Right lobe of liver (tissue), 6 donors: ENCODE data around the gene DMKN. TPM values are rescaled to one million over a fixed set of nuclear protein-coding genes. Genes with fewer than 3 reads are reported as not detected.

Experiments
- ATAC-seq, 4 donors: fragments of 200-7000 bp; cut with Tn5 transposase; one replicate each; pipeline ENCODE4 v1.9.1; 2020; ENCODE audit warnings: mild to moderate bottlenecking in 4 of 4, moderate library complexity in 4 of 4
- DNase-seq, 3 donors: peaks; one replicate each; pipeline ENCODE4 v3.0.0-alpha.2; 2020
- H3K27ac ChIP-seq, 3 donors: fragments of 200-600 bp; one replicate each; pipeline ENCODE4 v1.8.0; 2022
- H3K27me3 ChIP-seq, 2 donors: fragments of 200-600 bp; one replicate each; pipeline ENCODE4 v1.8.0; 2022
- H3K36me3 ChIP-seq, 4 donors: fragments of 200-600 bp; sonication (generic) in 1 of 4; one replicate each; pipeline versions ENCODE4 v1.5.1 to v1.8.0; 2017 to 2022; ENCODE audit warnings: control low read depth in 1 of 4
- H3K4me1 ChIP-seq, 4 donors: fragments of 200-600 bp; sonication (generic) in 1 of 4; one replicate each; pipeline versions ENCODE4 v1.5.1 to v1.8.0; 2017 to 2022; ENCODE audit warnings: control low read depth in 1 of 4
- H3K4me3 ChIP-seq, 3 donors: fragments of 200-600 bp; one replicate each; pipeline ENCODE4 v1.8.0; 2022
- H3K9me3 ChIP-seq, 4 donors: fragments of 200-600 bp; sonication (generic) in 1 of 4; one replicate each; pipeline versions ENCODE4 v1.5.1 to v1.8.0; 2017 to 2022; ENCODE audit warnings: control low read depth in 1 of 4
- CTCF ChIP-seq, 4 donors: fragments of 200-600 bp in 3 of 4; fragments of 450-650 bp in 1 of 4; IDR thresholded peaks; one replicate each; pipeline versions ENCODE4 v1.5.1 to v1.8.0; 2016 to 2022; ENCODE audit warnings: antibody characterized with exemption in 4 of 4, mild to moderate bottlenecking in 2 of 4
- POLR2A ChIP-seq: fragments of 450-650 bp; IDR thresholded peaks from one replicate; pipeline ENCODE4 v1.6.1; 2017; ENCODE audit warnings: antibody characterized with exemption, mild to moderate bottlenecking
- WGBS: methylation state at CpG from one replicate; pipeline ENCODE4 v1.1.6; 2018; ENCODE audit warnings: low coverage, low lambda C conversion rate; ENCODE audit not compliant: insufficient coverage; ENCODE audit errors: missing lambda C conversion rate; 5-methylcytosine and 5-hydroxymethylcytosine counted together
- intact Hi-C, 2 donors: fragments of 100-400 bp; cut with DNase I; formaldehyde crosslinking; loops; one replicate each; pipeline versions ENCODE4 v1.11.2 to v1.14.1; 2022
- total RNA-seq, 6 experiments: library from RNA; depleted of rRNA in 2 of 6; stranded (reverse); fragments of >200 nt in 2 of 6; fragmentation: NEBNext Ultra II Directional in 3 of 6; extraction: Animal tissue kit (Norgen Biotek cat#: 25700) in 3 of 6; gene quantifications; one replicate each; pipeline versions ENCODE4 v1.1.0 to v1.2.4, GENCODE V29; 2016 to 2023
- donor health status: DM: no; HTN: yes; CAD: no.
- donor health status: DM: no; HTN: no; CAD: no.
- donor health status: DM: no; HTN: no; CAD: no.
- donor health status: DM: no; HTN: yes; CAD: no.
- donor health status: DM: no; HTN: yes; CAD: no.

DMKN gene
- total RNA-seq, 6 experiments from 2014 or later = 1.0 to 4.0 (median 2.0) TPM

GRCh38 chr19:35509018-35509652, 4.3 kb downstream of the DMKN start:
- ATAC-seq (peak in 3 of 4 donors; percentile 28 to 29 (median 29)), DNase-seq (no peak)
- Histone ChIP-seq H3K27ac (no peak overlapping the region), H3K4me3 (no peak overlapping the region), H3K36me3 (no peaks in the 10 kb centered on the region), H3K9me3 (no peaks in the 10 kb centered on the region), H3K27me3 (no peaks in the 10 kb centered on the region), H3K4me1 (peaks cover 0 to 10% (median 0%) of the 10 kb centered on the region in 4 donors)
- no peak for TF ChIP-seq CTCF (IDR thresholded peaks at IDR 0.05)
- WGBS = 31% methylated on average over 12 of the region's 12 CpGs
- intact Hi-C loops = no loop called here

- no peaks in the 10 kb centered on the region for H3K9me3 ChIP-seq
- intact Hi-C loops = no loop called here
- no peak for DNase-seq
- H3K27me3 ChIP-seq = no peaks in the 10 kb centered on the region
- H3K27ac ChIP-seq = no peak overlapping the region
- no peaks in the 10 kb centered on the region for H3K36me3 ChIP-seq
- TF ChIP-seq POLR2A (no peak), CTCF (IDR thresholded peaks at IDR 0.05) (no peak)
- 71% methylated on average over 2 of the region's 3 CpGs for WGBS
- peaks cover 0 to 10% (median 0%) of the 10 kb centered on the region in 4 donors for H3K4me1 ChIP-seq
- ATAC-seq = no peak
- no peak overlapping the region for H3K4me3 ChIP-seq
These were observed 5.3 kb downstream of the DMKN start for GRCh38 chr19:35508129-35508528.

GRCh38 chr19:35507561-35507960, 5.9 kb downstream of the DMKN start:
- no peak for DNase-seq

GRCh38 chr19:35506011-35506410, 7.4 kb downstream of the DMKN start:
- no peaks in the 10 kb centered on the region for H3K27me3 ChIP-seq
- WGBS = 17% methylated on average over 1 of the region's 7 CpGs
- intact Hi-C loops = no loop called here

More at GRCh38 chr19:35507561-35507960, 5.9 kb downstream of the DMKN start:
- Histone ChIP-seq H3K4me1 (peaks cover 0 to 10% (median 0%) of the 10 kb centered on the region in 4 donors), H3K27ac (no peak overlapping the region), H3K9me3 (no peaks in the 10 kb centered on the region), H3K27me3 (no peaks in the 10 kb centered on the region), H3K4me3 (no peak overlapping the region), H3K36me3 (no peaks in the 10 kb centered on the region)
- intact Hi-C loops = no loop called here
- ATAC-seq = no peak
- TF ChIP-seq POLR2A = no peak
- no peak for TF ChIP-seq CTCF (IDR thresholded peaks at IDR 0.05)
- WGBS = 82% methylated on average over 11 of the region's 11 CpGs

More at GRCh38 chr19:35506011-35506410, 7.4 kb downstream of the DMKN start:
- no peaks in the 10 kb centered on the region for H3K36me3 ChIP-seq
- TF ChIP-seq POLR2A (no peak), CTCF (IDR thresholded peaks at IDR 0.05) (no peak)
- no peak for ATAC-seq
- H3K4me1 ChIP-seq = peaks cover 0 to 10% (median 0%) of the 10 kb centered on the region in 4 donors
- no peak for DNase-seq
- no peak overlapping the region for H3K4me3 ChIP-seq
- H3K9me3 ChIP-seq = no peaks in the 10 kb centered on the region
- H3K27ac ChIP-seq = no peak overlapping the region
